K562 (cell line): ENCODE data around the gene B4GALNT3. TPM values are rescaled to one million over a fixed set of nuclear protein-coding genes. Genes with fewer than 3 reads are reported as not detected.
A peak's percentile ranks its signal among the peaks of the same experiment; 100 is the strongest.

ENCODE experiments used
- ATAC-seq: fragments of 200-7000 bp; cut with Tn5 transposase; 3 replicates; pipeline ENCODE4 v1.9.1; 2020; ENCODE audit warnings: moderate library complexity
- BruUV-seq: library from RNA; stranded (reverse); fragments of 400-500 nt; replicated peaks from 2 replicates; lab custom pipeline; 2021; lab: Mats Ljungman, UMichigan
- CTCF ChIA-PET: fragments of 300-600 bp; formaldehyde crosslinking; extraction: SDS; loops from one replicate; lab custom pipeline; 2021; ENCODE audit warnings: low intra/inter-chr PET ratio; lab: Yijun Ruan, JAX
- POLR2A ChIA-PET: fragments of 300-600, 350-650 bp; sonication (Branson Sonifier 250); formaldehyde crosslinking; extraction: SDS; loops from one replicate; lab custom pipeline; 2021; ENCODE audit warnings: antibody characterized with exemption, inconsistent platforms; lab: Yijun Ruan, JAX
- DNase-seq, 4 experiments: peaks; one replicate each; pipeline versions ENCODE4 v3.0.0 to v3.0.0-alpha.2; 2011 to 2018; ENCODE audit warnings: low spot score in 3 of 4, mixed read lengths in 3 of 4; ENCODE audit errors: extremely low read depth in 1 of 4
- FAIRE-seq: peaks from 2 replicates; lab custom pipeline; 2011; peaks lifted over from hg19 to GRCh38; lab: Jason Lieb, UNC
- H2AFZ ChIP-seq: 2 replicates; pipeline ENCODE4 v1.6.0; 2011; ENCODE audit warnings: low read depth, low read length, control low read depth, inconsistent platforms
- H3K27ac ChIP-seq: fragments of 200-600 bp; 3 replicates; pipeline ENCODE4 v1.8.0; 2011; ENCODE audit warnings: low read depth, mild to moderate bottlenecking, control low read depth, inconsistent platforms, low read length, moderate library complexity, mixed read lengths; ENCODE audit errors: extremely low read depth
- H3K27me3 ChIP-seq, 2 experiments: fragments of 300-600 bp in 1 of 2; 2 replicates in 1 of 2; 3 replicates in 1 of 2; pipeline versions ENCODE4 v1.6.0 to v1.8.0; 2011; ENCODE audit warnings: inconsistent platforms in 2 of 2, low read length in 2 of 2, mild to moderate bottlenecking in 1 of 2, mixed read lengths in 1 of 2, moderate library complexity in 1 of 2; ENCODE audit not compliant: control insufficient read depth in 2 of 2, insufficient read depth in 2 of 2
- H3K36me3 ChIP-seq: fragments of 300-600 bp; 3 replicates; pipeline ENCODE4 v1.8.0; 2011; ENCODE audit warnings: mild to moderate bottlenecking, low read length, inconsistent platforms; ENCODE audit not compliant: control insufficient read depth, insufficient read depth
- H3K4me1 ChIP-seq, 2 experiments: fragments of 200-600 bp in 1 of 2; replicated peaks in 1 of 2; 2 replicates in 1 of 2; 3 replicates in 1 of 2; pipeline versions ENCODE4 v1.5.1 to v1.8.0; 2011; ENCODE audit warnings: inconsistent platforms in 2 of 2, low read length in 2 of 2, mild to moderate bottlenecking in 1 of 2, mixed read lengths in 1 of 2, moderate library complexity in 1 of 2; ENCODE audit not compliant: control insufficient read depth in 2 of 2, insufficient read depth in 2 of 2
- H3K4me2 ChIP-seq: 2 replicates; pipeline ENCODE4 v1.6.1; 2011; ENCODE audit warnings: low read length, control low read depth, inconsistent platforms, mixed read lengths; ENCODE audit not compliant: insufficient read depth
- H3K4me3 ChIP-seq: fragments of 200-600 bp; sonication (generic), shearing (Covaris generic); 2 replicates; pipeline ENCODE4 v1.5.1; 2016; ENCODE audit warnings: control low read depth, inconsistent platforms
- H3K79me2 ChIP-seq: fragments of 200-600 bp; 3 replicates; pipeline ENCODE4 v1.8.0; 2011; ENCODE audit warnings: low read length, inconsistent platforms; ENCODE audit not compliant: control insufficient read depth, insufficient read depth
- H3K9ac ChIP-seq, 2 experiments: 2 replicates each; pipeline versions ENCODE4 v1.6.0 to v1.6.1; 2011; ENCODE audit warnings: low read depth in 2 of 2, low read length in 2 of 2, control low read depth in 1 of 2, inconsistent platforms in 1 of 2, mild to moderate bottlenecking in 1 of 2, mixed read lengths in 1 of 2; ENCODE audit not compliant: insufficient read depth in 1 of 2
- H3K9me1 ChIP-seq: one replicate; pipeline ENCODE4 v1.6.0; 2011; ENCODE audit warnings: inconsistent platforms, mild to moderate bottlenecking, low read length, moderate library complexity; ENCODE audit not compliant: control insufficient read depth, insufficient read depth
- H3K9me3 ChIP-seq: replicated peaks from 2 replicates; pipeline ENCODE4 v1.5.1; 2011; ENCODE audit warnings: low read depth, low read length, inconsistent platforms; ENCODE audit not compliant: control insufficient read depth, insufficient read depth
- H4K20me1 ChIP-seq: replicated peaks from 2 replicates; pipeline ENCODE4 v1.6.1; 2011; ENCODE audit warnings: low read length, inconsistent platforms, mixed read lengths; ENCODE audit not compliant: control insufficient read depth, insufficient read depth
- BRD4 ChIP-seq: fragments of 200-600 bp; sonication (generic); IDR thresholded peaks from 2 replicates; pipeline ENCODE4 v1.6.1; 2017; ENCODE audit warnings: inconsistent platforms
- FUS ChIP-seq: fragments of 200-400 bp; formaldehyde crosslinking; optimal IDR thresholded peaks from 2 replicates; pipeline ENCODE3; 2017; ENCODE audit warnings: low read depth, low read length
- KDM2B ChIP-seq: fragments of 250-450 bp; sonication (Bioruptor Pico); IDR thresholded peaks from 2 replicates; pipeline ENCODE4 v1.8.0; 2021; ENCODE audit warnings: mild to moderate bottlenecking, moderate library complexity
- KLF6 ChIP-seq: fragments of 250-450 bp; sonication (Bioruptor Pico); IDR thresholded peaks from 2 replicates; pipeline ENCODE4 v1.4.0; 2020; ENCODE audit warnings: mild to moderate bottlenecking, moderate library complexity, borderline replicate concordance
- L3MBTL2 ChIP-seq: fragments of 450-650 bp; IDR thresholded peaks from 2 replicates; pipeline ENCODE4 v1.6.1; 2016; ENCODE audit warnings: mild to moderate bottlenecking, moderate library complexity
- MCM7 ChIP-seq, 2 experiments: fragments of 450-650 bp; IDR thresholded peaks; 2 replicates each; pipeline ENCODE4 v1.6.1; 2016 to 2018
- MEIS2 ChIP-seq: fragments of 450-650 bp; IDR thresholded peaks from 2 replicates; pipeline ENCODE4 v1.6.1; 2014; ENCODE audit warnings: mild to moderate bottlenecking; ENCODE audit not compliant: partially characterized antibody
- POLR2B ChIP-seq: fragments of 450-650 bp; IDR thresholded peaks from 2 replicates; pipeline ENCODE4 v1.6.1; 2018; ENCODE audit warnings: low read depth; ENCODE audit not compliant: partially characterized antibody
- RAD51 ChIP-seq: fragments of 450-650 bp; IDR thresholded peaks from 2 replicates; pipeline ENCODE4 v1.7.1; 2016; ENCODE audit warnings: low read depth, mild to moderate bottlenecking, borderline replicate concordance
- TOE1 ChIP-seq, 2 experiments: fragments of 450-650 bp in 1 of 2; sonication (generic) in 1 of 2; formaldehyde crosslinking in 1 of 2; IDR thresholded peaks; 2 replicates each; pipeline versions ENCODE4 v1.7.1 to v1.8.0; 2016 to 2022; ENCODE audit warnings: borderline replicate concordance in 2 of 2, mild to moderate bottlenecking in 2 of 2, antibody characterized with exemption in 1 of 2, inconsistent platforms in 1 of 2, low read depth in 1 of 2, missing genetic modification reagents in 1 of 2, moderate library complexity in 1 of 2
- ZNF174 ChIP-seq: fragments of 250-450 bp; sonication (Bioruptor Pico); IDR thresholded peaks from 2 replicates; pipeline ENCODE4 v1.4.0; 2020; ENCODE audit warnings: mild to moderate bottlenecking
- ZNF263 ChIP-seq: sonication (generic); formaldehyde crosslinking; IDR thresholded peaks from 2 replicates; pipeline ENCODE4 v1.8.0; 2022; ENCODE audit warnings: mild to moderate bottlenecking, missing genetic modification reagents, borderline replicate concordance
- WGBS: fragments of 100-300 bp; shearing (Covaris generic); methylation state at CpG from one replicate; pipeline ENCODE4 v1.1.6; 2016; ENCODE audit warnings: low coverage, mixed read lengths; ENCODE audit not compliant: insufficient coverage; ENCODE audit errors: missing lambda C conversion rate; 5-methylcytosine and 5-hydroxymethylcytosine counted together
- in situ Hi-C: fragments of 300-500 bp; cut with MboI; formaldehyde crosslinking; loops from 4 replicates; pipeline ENCODE4 v1.15.0; 2018; ENCODE audit warnings: inconsistent platforms, mixed read lengths
- intact Hi-C: fragments of 100-400 bp; cut with micrococcal nuclease; formaldehyde crosslinking; loops from 2 replicates; pipeline ENCODE4 v1.14.2; 2022
- polyA plus RNA-seq, 8 experiments: library from polyadenylated mRNA; depleted of rRNA in 4 of 8; stranded (reverse) in 5 of 8; unstranded in 3 of 8; fragments of >200 nt; fragmentation: Nextera tagmentation in 2 of 8; fragmentation: Illumina TruSeq in 1 of 8; extraction: Ambion mirVana in 2 of 8; extraction: Trizol in 1 of 8; gene quantifications; 2 replicates each; pipeline versions ENCODE4 v1.2.1 to v1.2.3, GENCODE V29; 2011 to 2014; ENCODE audit warnings: inconsistent platforms in 1 of 8, missing spikeins in 1 of 8
- total RNA-seq, 7 experiments: library from RNA; depleted of rRNA in 6 of 7; stranded (reverse); fragments of >200 nt in 6 of 7; fragmentation: Illumina TruSeq in 2 of 7; extraction: Trizol in 2 of 7; gene quantifications; 2 replicates each; pipeline versions ENCODE4 v1.2.1 to v1.2.3, GENCODE V29; 2011 to 2021; ENCODE audit warnings: low replicate concordance in 1 of 7
- TF ChIP-seq, protein P1 (sequence below): fragments of 450-650 bp; IDR thresholded peaks from 2 replicates; pipeline ENCODE4 v1.6.1; 2016

The B4GALNT3 gene
- total and polyA plus RNA-seq, 9 of the 15 experiments (the other 6 are each of a cell fraction or from before 2014, with no cell fraction given) = 0.04 to 0.36 (median 0.10) TPM; not detected in 6

DNA sequence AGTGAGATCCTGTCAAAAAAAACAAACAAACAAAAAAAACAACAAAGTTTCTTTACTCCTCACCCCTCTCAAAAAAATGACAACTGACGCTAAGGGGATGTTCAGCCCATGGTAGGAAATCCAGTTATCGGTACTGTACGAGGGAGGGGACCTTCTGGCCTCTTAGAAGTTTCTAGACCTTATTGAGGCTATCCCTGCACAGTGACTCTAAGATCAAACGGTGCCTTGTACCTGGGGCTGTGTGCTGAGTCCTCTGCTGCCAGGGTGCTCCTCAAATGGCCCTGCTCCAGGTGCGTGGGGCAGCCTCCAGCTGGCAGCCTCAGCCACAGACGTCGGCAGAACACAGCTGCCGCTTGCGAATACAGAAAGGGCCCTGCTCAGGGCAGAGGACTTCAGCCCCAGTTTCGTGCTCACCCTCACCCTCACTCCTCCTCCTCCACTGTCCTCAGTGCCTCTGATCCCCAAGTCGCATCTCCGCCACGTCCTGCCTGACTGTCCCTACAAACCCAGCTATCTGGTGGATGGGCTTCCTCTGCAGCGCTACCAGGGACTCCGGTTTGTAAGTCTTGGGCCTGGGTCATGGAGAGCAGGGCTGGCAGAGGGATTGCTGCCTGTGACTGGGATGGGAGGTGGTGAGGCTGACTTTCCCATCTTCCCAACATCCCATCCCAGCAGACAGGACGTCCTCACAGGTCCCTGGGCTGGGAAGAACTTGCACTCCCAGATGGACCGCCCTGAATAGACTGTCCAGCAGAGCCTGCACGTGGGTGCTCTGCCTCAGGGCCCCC, 90.9 kb downstream of the B4GALNT3 start:
- Histone ChIP-seq H3K27ac (no peak overlapping the region), H3K9ac (peak overlapping the region in 1 of 2 experiments; percentile 58; a peak in 1 of 4 replicates), H3K79me2 (no peaks in the 10 kb centered on the region)
- POLR2A ChIA-PET = interaction anchor here (0.7 to 1.1 kb wide), 2 partner anchors 13 to 73 kb away, joined by 3 read pairs; no protein-coding TSS in a partner anchor
- TF ChIP-seq FUS (no peak), ZNF263 (CRISPR knock-in tag) (peak; percentile 73; the same call in 1 of the 2 replicates)
- TF ChIP-seq, all 486 proteins: peak for 1
- H3K4me2 ChIP-seq = no peak overlapping the region
- CTCF ChIA-PET = no interaction called here
- WGBS = 10% methylated on average over 13 of the region's 18 CpGs
- H3K36me3 ChIP-seq = no peaks in the 10 kb centered on the region
- no peak for DNase-seq
- H3K27me3 ChIP-seq = peaks cover 2 to 63% of the 10 kb centered on the region in 2 experiments; a peak in 4 of 5 replicates
- H2AFZ ChIP-seq = no peak overlapping the region
- no peak for ATAC-seq
- H4K20me1 ChIP-seq = no peaks in the 10 kb centered on the region; the same call in 1 of the 2 replicates
- H3K4me3 ChIP-seq = no peak overlapping the region
- peaks cover 0 to 22% of the 10 kb centered on the region in 2 experiments; a peak in 3 of 5 replicates for H3K4me1 ChIP-seq
- intact Hi-C loops (no loop called here), in situ Hi-C loops (loop anchor here (25.0 kb wide), 1 partner anchor 1037 kb away; the partner anchor contains the start of gene FBXL14)
- H3K9me1 ChIP-seq = peaks cover 3% of the 10 kb centered on the region
- FAIRE-seq = no peak
- H3K9me3 ChIP-seq = no peaks in the 10 kb centered on the region
- no TSS peak for BruUV-seq

DNA sequence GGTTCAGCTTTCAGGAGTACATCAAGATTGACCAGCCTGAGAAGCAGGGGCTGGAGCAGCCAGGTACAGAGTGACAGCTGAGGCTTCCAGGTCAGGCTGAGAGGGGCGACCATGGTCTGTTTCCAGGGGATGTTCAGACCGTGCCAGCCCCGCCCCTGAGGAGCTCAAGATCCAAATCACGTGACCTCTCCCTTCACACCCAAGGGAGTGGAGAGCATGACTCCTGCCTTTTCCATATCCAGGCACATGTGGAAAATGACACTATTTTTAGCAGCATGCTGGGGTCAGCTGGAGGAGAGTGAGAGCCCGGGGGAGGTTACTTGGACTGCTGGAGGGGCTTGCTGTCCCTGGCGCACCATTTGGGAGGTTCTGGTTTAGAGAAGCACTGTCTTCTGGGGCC, 92.7 kb downstream of the B4GALNT3 start:
- H3K9ac ChIP-seq = peak overlapping the region in 1 of 2 experiments; percentile 28; a peak in 1 of 4 replicates
- POLR2A ChIA-PET = interaction anchor here (0.6 to 0.7 kb wide), 2 partner anchors 102 to 200 kb away, joined by 4 to 6 read pairs; no protein-coding TSS in a partner anchor
- H3K9me3 ChIP-seq = no peaks in the 10 kb centered on the region
- H2AFZ ChIP-seq = no peak overlapping the region
- H3K9me1 ChIP-seq = no peaks in the 10 kb centered on the region
- H3K4me2 ChIP-seq = no peak overlapping the region
- intact Hi-C loops = no loop called here
- in situ Hi-C loops = loop anchor here (25.0 kb wide), 1 partner anchor 1035 kb away; the partner anchor contains the start of gene FBXL14
- WGBS = 0% methylated on average over 5 of the region's 6 CpGs
- FAIRE-seq (no peak), ATAC-seq (no peak), DNase-seq (no peak)
- CTCF ChIA-PET = no interaction called here
- no peaks in the 10 kb centered on the region; the same call in 1 of the 2 replicates for H4K20me1 ChIP-seq
- peaks cover 2 to 69% of the 10 kb centered on the region in 2 experiments; a peak in 4 of 5 replicates for H3K27me3 ChIP-seq
- H3K36me3 ChIP-seq = no peaks in the 10 kb centered on the region
- H3K79me2 ChIP-seq = no peaks in the 10 kb centered on the region
- no peak overlapping the region for H3K27ac ChIP-seq
- no peak overlapping the region for H3K4me3 ChIP-seq
- BruUV-seq = no TSS peak
- peaks cover 0 to 12% of the 10 kb centered on the region in 2 experiments; a peak in 2 of 5 replicates for H3K4me1 ChIP-seq
- peak; percentile 52; the same call in 1 of the 2 replicates for TF ChIP-seq TOE1 (IDR thresholded peaks at IDR 0.05; ENCODE audit: borderline replicate concordance)
- no peak for TF ChIP-seq TOE1 (CRISPR knock-in tag; IDR thresholded peaks at IDR 0.05; ENCODE audit: borderline replicate concordance, low read depth)
- TF ChIP-seq BRD4 = no peak
- no peak for TF ChIP-seq KLF6 (CRISPR knock-in tag)
- no peak for TF ChIP-seq MEIS2
- TF ChIP-seq ZNF174 (CRISPR knock-in tag) = no peak
- TF ChIP-seq KDM2B (CRISPR knock-in tag) = no peak
- TF ChIP-seq RAD51 = peak; percentile 78
- TF ChIP-seq POLR2B = no peak
- TF ChIP-seq, protein P1, sequence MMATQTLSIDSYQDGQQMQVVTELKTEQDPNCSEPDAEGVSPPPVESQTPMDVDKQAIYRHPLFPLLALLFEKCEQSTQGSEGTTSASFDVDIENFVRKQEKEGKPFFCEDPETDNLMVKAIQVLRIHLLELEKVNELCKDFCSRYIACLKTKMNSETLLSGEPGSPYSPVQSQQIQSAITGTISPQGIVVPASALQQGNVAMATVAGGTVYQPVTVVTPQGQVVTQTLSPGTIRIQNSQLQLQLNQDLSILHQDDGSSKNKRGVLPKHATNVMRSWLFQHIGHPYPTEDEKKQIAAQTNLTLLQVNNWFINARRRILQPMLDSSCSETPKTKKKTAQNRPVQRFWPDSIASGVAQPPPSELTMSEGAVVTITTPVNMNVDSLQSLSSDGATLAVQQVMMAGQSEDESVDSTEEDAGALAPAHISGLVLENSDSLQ = no peak
- no peak for TF ChIP-seq MCM7 (IDR thresholded peaks at IDR 0.05)
- TF ChIP-seq L3MBTL2 = peak; percentile 54
